HG02840 (cell line): ENCODE data around the gene KAT8.
"Not testable (repeated sequence)": the region's sequence is repeated elsewhere in the genome, so short reads cannot be mapped to it uniquely, and the experiment has no call there.

Experiments used
- ATAC-seq: cut with Tn5 transposase; IDR thresholded peaks from one replicate; pipeline ENCODE4 v1.9.1; 2021; ENCODE audit warnings: mild to moderate bottlenecking, moderate library complexity, moderate number of reproducible peaks; ENCODE audit not compliant: unreplicated experiment, low FRiP score

Gene KAT8

DNA sequence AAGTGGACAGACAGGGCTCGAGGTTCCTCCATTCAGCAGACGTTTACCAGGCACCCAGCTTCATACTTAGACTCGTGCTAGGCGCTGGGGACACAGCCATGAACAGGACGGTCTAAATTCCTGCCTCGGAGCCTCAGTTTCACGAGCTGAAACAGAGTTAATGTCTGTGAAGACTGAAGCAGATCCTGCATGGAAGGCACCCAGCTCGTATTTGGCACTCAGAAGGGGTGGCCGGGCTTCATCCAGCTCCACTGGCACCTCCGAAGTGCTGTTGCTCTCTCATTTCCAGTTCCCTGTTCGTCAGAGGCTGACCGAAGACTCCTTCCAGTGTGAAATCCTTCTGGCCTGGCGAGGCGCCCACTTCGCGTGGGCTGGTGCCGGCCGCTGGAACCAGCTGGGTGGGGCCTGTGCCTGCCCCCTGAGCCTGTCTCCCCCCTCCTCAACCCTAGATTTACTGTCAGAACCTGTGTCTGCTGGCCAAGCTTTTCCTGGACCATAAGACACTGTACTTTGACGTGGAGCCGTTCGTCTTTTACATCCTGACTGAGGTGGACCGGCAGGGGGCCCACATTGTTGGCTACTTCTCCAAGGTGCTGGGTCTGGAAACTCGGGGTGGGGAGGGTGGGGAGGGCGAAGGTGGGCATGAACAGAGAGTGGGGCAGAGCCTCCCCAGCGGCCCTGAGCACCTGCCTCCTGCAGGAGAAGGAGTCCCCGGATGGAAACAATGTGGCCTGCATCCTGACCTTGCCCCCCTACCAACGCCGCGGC, 12.3 kb downstream of the KAT8 start:
- no peak for ATAC-seq

DNA sequence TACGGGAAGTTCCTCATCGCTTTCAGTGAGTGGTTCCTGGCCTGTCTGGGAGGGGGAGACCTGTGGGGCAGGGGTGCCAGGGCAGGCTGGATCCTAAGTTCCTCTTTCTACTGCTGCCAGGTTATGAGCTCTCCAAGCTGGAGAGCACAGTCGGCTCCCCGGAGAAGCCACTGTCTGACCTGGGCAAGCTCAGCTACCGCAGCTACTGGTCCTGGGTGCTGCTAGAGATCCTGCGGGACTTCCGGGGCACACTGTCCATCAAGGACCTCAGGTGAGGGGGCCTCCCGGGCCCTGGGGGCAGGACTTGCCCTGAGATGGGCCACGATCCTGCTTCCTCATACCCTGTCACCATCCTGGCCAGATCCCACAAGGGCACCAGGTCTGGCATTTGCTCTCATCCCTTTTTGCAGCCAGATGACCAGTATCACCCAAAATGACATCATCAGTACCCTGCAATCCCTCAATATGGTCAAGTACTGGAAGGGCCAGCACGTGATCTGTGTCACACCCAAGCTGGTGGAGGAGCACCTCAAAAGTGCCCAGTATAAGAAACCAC, 12.9 kb downstream of the KAT8 start:
- no peak for ATAC-seq

DNA sequence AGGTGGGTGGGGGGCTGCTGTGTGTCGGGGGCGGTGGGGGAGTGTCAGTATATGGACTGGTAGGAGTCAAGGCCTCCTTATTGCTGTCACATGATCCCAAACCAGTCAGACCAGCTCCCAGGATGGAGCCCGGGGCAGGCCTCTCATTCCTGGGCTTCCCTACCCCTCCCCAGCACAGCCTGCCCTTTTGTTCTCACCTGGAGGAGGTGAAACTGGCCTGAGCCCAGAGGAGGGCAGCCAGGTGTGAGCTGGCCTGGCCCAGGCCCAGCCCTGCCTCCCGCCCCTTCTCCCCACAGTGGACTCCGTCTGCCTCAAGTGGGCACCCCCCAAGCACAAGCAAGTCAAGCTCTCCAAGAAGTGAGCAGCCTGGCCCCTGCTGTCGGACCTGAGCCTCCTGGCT, 13.4 kb downstream of the KAT8 start:
- no peak for ATAC-seq

DNA sequence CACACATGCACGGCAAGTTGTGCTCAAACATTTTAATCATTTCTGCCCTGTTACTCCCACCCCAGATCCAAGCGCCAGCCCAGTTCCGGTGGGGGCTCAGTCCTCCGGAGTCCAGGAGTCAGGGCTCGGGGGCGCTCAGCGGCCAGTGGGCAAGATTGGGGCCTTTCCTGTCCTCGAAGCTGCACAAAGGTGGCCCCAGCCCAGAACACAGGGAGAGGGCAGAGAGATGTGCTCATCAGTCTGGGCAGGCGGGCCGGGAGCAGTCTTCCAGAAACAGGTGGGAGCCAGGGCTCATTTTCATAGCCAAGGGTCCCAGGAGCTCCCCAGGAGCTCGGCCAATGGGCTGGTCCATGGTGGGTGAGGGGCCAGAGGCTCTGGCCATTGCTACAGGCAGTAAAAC, 14.0 kb downstream of the KAT8 start:
- ATAC-seq = no peak

DNA sequence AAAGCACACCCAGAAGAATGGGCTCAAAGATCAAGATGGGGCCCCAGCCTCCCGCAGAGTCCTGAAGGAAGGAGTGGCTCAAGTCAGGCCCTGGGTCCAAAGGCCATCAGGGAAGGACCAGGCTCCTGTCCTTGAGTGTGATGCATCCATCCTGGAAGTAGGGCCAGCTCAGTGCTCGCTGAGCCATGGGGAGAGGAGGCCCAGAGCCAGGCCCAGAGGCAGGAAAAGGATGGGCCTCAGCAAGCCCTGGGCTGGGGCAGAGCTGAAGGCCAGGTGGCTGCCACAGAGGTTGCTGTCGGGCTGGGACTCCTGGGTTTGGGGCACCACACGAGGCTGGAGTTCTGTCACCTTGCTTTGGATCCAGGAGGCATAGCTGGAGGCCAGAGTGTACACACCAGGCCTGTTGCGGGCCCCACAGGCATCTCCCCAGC, 14.4 kb downstream of the KAT8 start:
- no peak for ATAC-seq

DNA sequence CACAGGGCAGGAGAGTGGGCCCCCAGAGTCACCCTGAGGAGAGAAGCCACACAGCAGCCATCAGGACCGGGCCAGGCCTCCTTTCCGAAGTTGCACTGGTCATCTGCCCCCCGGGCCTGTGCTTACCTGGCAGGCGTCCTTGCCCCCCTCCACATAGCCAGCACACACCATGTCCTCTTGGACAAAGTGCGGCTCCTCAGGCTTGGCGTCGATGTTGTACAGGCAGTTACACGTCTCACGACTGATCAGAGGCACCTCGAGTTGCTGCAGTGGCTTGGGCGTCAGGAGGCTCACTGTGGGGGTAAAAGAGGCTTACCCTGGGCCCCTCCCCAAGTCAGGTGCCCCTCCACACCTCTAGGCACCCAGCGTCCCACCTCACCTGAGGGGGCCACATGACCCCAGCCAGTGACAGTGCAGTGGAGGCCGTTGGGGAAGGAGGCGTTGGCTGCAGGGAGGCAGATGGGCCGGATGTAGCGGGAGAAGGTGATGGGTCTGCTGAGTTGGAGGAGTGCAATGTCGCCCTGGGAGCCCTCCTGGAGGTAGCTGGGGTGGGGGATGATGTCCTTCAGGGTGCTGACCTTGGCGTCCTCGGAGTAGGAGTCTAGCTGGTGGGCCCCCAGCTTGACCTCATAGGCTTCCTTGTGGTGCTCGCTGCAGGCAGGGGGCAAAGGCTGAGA, 15.0 kb downstream of the KAT8 start:
- no peak for ATAC-seq

GRCh38 chr16:31133046-31133501, 15.6 kb downstream of the KAT8 start:
- no peak for ATAC-seq

GRCh38 chr16:31134091-31134571, 16.7 kb downstream of the KAT8 start:
- ATAC-seq = no peak

DNA sequence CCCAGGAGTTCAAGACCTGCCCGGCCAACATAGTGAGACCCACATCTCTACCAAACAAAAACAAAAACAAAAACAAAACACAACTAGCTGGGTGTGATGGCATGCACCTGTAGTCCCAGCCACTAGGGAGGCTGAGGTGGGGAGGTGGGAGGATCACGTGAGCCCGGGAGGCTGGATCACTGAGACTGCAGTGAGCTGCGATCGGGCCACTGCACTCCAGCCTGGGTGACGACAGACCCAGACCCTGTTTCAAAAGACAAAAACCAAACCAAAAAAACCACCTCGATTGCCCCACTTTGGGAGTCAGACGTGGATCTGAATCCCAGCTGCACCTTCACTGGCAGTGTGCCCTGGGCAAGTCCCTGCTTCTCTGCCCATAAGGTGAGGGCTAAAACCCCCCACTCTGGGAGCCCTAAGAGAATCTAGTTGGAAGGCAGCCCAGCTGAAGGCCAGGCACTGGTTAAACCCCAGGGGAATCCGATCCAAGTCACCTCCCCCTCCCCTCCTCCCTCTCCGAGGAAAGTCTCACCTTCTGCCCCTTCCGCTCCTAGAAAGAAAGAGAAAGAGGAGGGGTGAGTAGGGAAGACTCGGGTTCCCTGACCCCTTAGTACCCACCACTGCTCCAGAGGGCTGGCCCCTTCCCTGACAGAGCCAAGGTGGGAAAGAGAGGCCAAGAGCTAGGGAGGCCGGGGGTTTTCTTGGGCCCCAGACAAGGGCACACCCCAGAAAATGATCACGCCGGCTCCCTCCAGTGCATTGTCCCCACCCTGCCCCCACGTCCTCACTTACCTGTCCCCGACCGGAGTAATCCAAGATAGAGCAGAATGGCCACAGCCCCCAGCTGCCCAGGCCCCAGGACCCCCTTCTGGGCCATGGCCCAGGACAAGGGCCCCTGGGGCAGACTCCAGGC, 17.4 kb downstream of the KAT8 start:
- no peak for ATAC-seq

- no peak for ATAC-seq
Observed at GRCh38 chr16:31135535-31136286, 18.2 kb downstream of the KAT8 start, which contains the start of gene PRSS8. Gene PRSS8 (minus strand): TSS chr16:31135727. CDS start chr16:31135498, 229 bp downstream.

GRCh38 chr16:31136287-31136662, 18.8 kb downstream of the KAT8 start:
- no peak for ATAC-seq

- not testable (repeated sequence) for ATAC-seq
Observed at GRCh38 chr16:31136822-31137499, 19.5 kb downstream of the KAT8 start.

DNA sequence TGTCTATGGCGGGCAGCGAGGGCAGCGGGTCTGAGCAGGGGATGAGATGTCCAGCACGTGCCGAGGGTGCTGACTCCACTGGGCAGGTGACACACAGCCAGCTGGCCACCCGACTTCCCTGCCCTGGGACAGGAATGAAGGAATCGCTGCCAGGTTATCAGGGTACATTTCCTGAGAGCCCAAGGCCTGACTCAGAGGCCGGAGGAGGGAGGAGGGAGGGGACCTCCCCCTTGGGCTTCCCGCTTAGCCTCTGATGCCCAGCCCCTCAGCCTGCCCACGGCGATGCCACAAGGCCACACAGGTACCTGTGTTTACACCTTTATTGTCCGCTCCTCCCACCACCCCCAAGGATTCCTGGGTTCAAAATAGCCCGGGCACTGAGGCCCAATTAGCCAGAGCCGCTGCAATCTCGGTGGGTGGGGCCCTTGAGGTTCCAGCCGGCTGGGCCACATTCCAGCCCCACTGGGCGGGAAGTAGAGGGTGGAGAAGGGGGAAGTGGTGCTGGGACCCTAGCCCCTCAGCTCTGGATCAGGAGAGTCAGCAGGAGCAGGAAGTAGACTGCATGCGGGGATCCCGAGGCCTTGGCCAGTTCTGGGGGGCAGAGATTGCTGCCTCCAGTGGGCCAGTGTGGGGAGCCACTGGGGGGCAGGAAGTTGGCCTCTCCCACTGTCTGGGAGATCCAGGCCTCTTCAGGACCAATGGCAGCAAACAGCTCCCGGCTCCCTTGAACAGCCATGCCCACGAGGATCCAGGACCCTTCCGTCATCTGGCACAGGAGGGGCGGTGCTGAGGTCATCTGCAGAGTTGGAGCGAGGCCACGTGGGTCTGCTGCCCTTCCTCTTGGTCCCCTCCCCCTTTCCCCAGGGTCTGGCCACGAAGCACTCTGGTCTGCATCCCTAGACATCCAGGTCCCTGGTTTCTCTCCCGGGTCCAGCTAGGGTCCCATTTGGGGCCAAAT, 21.4 kb downstream of the KAT8 start:
- ATAC-seq = no peak

- ATAC-seq = not testable (repeated sequence)
Observed at GRCh38 chr16:31141071-31141469, 23.6 kb downstream of the KAT8 start.

- ATAC-seq = peak; percentile 3
Observed at GRCh38 chr16:31141489-31142108, 24.1 kb downstream of the KAT8 start.

- peak; percentile 87 for ATAC-seq
Observed at GRCh38 chr16:31142109-31143010, 24.9 kb downstream of the KAT8 start.
